Ishikawa (cell line): ENCODE data around the gene ACVR1B.
A peak's percentile ranks its signal among the peaks of the same experiment; 100 is the strongest.

Experiments used
- CEBPB ChIP-seq: IDR thresholded peaks from 2 replicates; pipeline ENCODE4 v1.6.1; 2012
- CREB1 ChIP-seq: IDR thresholded peaks from 2 replicates; pipeline ENCODE4 v1.6.1; 2012; ENCODE audit warnings: low read depth
- EGR1 ChIP-seq: IDR thresholded peaks from 2 replicates; pipeline ENCODE4 v1.6.1; 2012
- EP300 ChIP-seq: IDR thresholded peaks from 2 replicates; pipeline ENCODE4 v1.6.1; 2012; ENCODE audit warnings: borderline replicate concordance
- FOXM1 ChIP-seq: IDR thresholded peaks from 2 replicates; pipeline ENCODE4 v1.6.1; 2012; ENCODE audit warnings: low read depth, borderline replicate concordance
- NFIC ChIP-seq: IDR thresholded peaks from 2 replicates; pipeline ENCODE4 v1.6.1; 2012
- RAD21 ChIP-seq: IDR thresholded peaks from 2 replicates; pipeline ENCODE4 v1.6.1; 2012; ENCODE audit warnings: low read depth
- TAF1 ChIP-seq: IDR thresholded peaks from 2 replicates; pipeline ENCODE4 v1.6.1; 2012; ENCODE audit warnings: low read depth, mild to moderate bottlenecking
- TCF12 ChIP-seq: IDR thresholded peaks from 2 replicates; pipeline ENCODE4 v1.6.1; 2012; ENCODE audit warnings: low read depth
- TEAD4 ChIP-seq: IDR thresholded peaks from 2 replicates; pipeline ENCODE4 v1.6.1; 2012
- YY1 ChIP-seq: IDR thresholded peaks from 2 replicates; pipeline ENCODE4 v1.6.1; 2012; ENCODE audit warnings: low read depth
- ZBTB7A ChIP-seq: IDR thresholded peaks from 2 replicates; pipeline ENCODE4 v1.6.1; 2012; ENCODE audit warnings: low read depth
- TF ChIP-seq, protein P1 (sequence below): IDR thresholded peaks from 2 replicates; pipeline ENCODE4 v1.6.1; 2012
- TF ChIP-seq, protein P2 (sequence below): IDR thresholded peaks from 2 replicates; pipeline ENCODE4 v1.6.1; 2012
- TF ChIP-seq, protein P3 (sequence below): IDR thresholded peaks from 2 replicates; pipeline ENCODE4 v1.6.1; 2012; ENCODE audit warnings: low read depth, mild to moderate bottlenecking

ACVR1B gene

DNA sequence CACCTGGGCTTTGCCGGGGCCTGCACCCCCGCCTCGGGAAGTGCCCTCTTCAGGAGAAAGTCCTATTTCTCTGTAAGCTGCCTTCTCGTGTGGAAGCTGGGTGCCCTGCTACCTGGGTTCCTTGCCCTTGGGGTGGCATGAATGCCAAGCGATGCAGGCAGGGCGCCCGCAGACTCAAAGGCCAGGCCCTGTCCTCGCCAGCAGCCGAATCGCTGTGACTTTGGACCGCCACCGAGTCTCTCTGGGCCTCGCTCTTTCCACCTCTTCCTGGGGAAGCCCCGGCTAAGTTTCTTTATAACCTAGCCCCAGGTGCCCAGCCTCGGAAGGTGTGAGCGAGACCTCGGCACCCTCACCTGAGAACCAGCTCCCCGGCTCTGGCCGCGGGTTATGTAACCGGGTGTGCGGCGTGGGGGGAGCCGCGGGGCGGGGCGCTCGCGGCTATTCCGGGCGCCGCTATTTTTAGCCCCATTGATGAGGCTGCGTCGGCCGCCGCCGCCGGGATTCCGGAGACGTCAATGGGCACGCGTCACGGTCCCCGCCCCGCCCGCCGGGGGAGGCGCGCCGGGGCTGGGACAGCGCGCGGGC, 85.2 kb downstream of the ACVR1B start:
- TF ChIP-seq, protein P1, sequence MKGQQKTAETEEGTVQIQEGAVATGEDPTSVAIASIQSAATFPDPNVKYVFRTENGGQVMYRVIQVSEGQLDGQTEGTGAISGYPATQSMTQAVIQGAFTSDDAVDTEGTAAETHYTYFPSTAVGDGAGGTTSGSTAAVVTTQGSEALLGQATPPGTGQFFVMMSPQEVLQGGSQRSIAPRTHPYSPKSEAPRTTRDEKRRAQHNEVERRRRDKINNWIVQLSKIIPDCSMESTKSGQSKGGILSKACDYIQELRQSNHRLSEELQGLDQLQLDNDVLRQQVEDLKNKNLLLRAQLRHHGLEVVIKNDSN: no peak
- TF ChIP-seq, protein P2, sequence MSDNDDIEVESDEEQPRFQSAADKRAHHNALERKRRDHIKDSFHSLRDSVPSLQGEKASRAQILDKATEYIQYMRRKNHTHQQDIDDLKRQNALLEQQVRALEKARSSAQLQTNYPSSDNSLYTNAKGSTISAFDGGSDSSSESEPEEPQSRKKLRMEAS: no peak
- peak; percentile 45 for TF ChIP-seq EP300
- peak; percentile 78 for TF ChIP-seq TEAD4
- peak; percentile 23; the same call in 1 of the 2 replicates for TF ChIP-seq EGR1
- no peak; the same call in 1 of the 2 replicates for TF ChIP-seq TAF1
- TF ChIP-seq CREB1: peak; percentile 79
- TF ChIP-seq CEBPB: peak; percentile 53; the same call in 1 of the 2 replicates
- TF ChIP-seq ZBTB7A: no peak
- 0 out of 2 replicates have a peak, but pooled peaks have one; percentile 30 for TF ChIP-seq NFIC
- peak; percentile 75 for TF ChIP-seq TCF12
- TF ChIP-seq YY1: no peak

DNA sequence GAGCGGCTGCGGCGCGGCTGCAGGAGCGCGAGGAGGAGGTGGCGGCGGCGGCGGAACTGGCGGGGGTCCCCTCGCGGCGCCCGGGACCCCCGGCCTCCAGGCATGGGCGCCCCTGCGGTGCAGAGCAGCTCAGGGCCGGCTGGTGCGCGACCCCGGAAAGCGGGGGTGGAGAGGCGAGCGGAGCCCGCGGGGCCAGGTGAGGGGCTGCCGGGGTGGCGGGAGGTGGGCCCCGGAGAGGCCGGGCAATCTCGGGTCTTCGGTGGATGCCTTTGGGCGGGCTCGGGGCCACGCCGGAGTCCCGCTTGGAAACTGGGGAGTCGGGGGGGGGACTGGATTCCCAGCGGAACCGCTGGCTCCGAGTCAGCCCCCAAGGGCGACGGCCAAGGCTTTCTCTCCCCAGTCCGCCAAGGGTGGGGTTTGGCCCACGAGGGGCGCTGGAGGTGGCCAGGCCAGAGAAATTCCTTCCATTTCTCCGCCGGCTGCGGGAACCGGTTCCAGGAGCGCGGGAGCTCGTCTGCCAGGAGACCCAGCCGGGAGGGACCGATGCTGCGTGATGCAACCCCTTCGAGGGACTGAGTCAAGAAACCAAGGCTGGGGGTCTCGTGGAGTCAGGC, 85.9 kb downstream of the ACVR1B start:
- TF ChIP-seq TCF12 (no peak), TEAD4 (peak; percentile 48; the same call in 1 of the 2 replicates), ZBTB7A (peak; percentile 83), RAD21 (no peak), YY1 (no peak), CEBPB (no peak), EGR1 (0 out of 2 replicates have a peak, but pooled peaks have one; percentile 20)
- TF ChIP-seq, protein P1: no peak
- TF ChIP-seq, protein P3, sequence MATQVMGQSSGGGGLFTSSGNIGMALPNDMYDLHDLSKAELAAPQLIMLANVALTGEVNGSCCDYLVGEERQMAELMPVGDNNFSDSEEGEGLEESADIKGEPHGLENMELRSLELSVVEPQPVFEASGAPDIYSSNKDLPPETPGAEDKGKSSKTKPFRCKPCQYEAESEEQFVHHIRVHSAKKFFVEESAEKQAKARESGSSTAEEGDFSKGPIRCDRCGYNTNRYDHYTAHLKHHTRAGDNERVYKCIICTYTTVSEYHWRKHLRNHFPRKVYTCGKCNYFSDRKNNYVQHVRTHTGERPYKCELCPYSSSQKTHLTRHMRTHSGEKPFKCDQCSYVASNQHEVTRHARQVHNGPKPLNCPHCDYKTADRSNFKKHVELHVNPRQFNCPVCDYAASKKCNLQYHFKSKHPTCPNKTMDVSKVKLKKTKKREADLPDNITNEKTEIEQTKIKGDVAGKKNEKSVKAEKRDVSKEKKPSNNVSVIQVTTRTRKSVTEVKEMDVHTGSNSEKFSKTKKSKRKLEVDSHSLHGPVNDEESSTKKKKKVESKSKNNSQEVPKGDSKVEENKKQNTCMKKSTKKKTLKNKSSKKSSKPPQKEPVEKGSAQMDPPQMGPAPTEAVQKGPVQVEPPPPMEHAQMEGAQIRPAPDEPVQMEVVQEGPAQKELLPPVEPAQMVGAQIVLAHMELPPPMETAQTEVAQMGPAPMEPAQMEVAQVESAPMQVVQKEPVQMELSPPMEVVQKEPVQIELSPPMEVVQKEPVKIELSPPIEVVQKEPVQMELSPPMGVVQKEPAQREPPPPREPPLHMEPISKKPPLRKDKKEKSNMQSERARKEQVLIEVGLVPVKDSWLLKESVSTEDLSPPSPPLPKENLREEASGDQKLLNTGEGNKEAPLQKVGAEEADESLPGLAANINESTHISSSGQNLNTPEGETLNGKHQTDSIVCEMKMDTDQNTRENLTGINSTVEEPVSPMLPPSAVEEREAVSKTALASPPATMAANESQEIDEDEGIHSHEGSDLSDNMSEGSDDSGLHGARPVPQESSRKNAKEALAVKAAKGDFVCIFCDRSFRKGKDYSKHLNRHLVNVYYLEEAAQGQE: no peak
- TF ChIP-seq, protein P2: peak; percentile 59; the same call in 1 of the 2 replicates

DNA sequence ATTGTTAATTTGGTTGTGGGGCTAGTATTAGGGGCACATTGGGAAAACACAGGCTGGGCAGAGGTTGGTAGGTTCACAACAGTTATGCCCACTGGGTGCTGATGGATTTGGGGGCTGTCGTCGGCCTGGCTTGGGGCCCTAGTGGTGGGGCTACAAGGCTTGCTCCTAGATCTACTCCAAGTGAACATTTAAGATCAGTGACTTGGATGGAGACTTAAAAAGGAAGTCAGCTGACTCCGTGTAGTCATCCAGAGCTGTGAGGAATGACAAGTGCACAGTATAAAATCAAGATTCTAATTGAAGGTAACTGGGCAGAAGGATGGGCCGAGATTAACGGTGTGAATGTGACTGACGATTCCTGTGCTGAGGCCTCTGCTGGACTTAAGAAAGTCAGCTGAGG, 86.9 kb downstream of the ACVR1B start:
- TF ChIP-seq TAF1 (no peak), RAD21 (no peak), FOXM1 (no peak), YY1 (no peak), ZBTB7A (no peak), NFIC (no peak), CREB1 (no peak), TEAD4 (no peak), CEBPB (no peak), EP300 (no peak), TCF12 (no peak), EGR1 (no peak)
- TF ChIP-seq, protein P2: no peak
- TF ChIP-seq, protein P3: no peak
- TF ChIP-seq, protein P1: no peak

DNA sequence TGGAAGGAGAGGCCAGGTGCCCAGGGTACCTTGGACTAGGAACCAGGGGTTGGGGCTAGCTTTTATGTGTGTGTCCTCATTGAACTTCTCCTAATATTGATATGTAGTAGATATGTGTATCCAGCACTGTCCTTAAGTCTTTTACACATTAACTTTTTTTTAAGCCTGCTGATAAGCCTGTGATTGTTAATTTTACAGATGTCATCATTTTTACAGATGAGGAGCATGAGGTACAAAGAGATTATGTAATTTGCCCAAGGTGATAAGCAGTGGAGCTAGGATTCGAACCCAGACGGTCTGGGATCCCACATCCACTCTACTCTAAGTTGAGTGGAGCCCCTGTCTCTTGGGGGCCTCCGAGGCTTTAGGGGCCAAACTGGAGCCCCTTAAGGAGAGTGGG, 89.5 kb downstream of the ACVR1B start:
- TF ChIP-seq, protein P3: no peak
- no peak for TF ChIP-seq FOXM1
- TF ChIP-seq TAF1: no peak
- no peak for TF ChIP-seq RAD21
- TF ChIP-seq CREB1: no peak
- TF ChIP-seq EGR1: no peak
- no peak for TF ChIP-seq TEAD4
- TF ChIP-seq, protein P1: no peak
- no peak for TF ChIP-seq ZBTB7A
- no peak for TF ChIP-seq EP300
- TF ChIP-seq TCF12: no peak
- TF ChIP-seq, protein P2: no peak
- no peak for TF ChIP-seq YY1
- TF ChIP-seq NFIC: no peak
- TF ChIP-seq CEBPB: no peak
